Activated CD8-positive, alpha-beta T cell treated with anti-CD3 and anti-CD28 coated beads for 36 hours (primary cell): ENCODE measurements around the gene ERN1. TPM values are rescaled to one million over a fixed set of nuclear protein-coding genes. Genes with fewer than 3 reads are reported as not detected.
A peak's percentile ranks its signal among the peaks of the same experiment; 100 is the strongest.

Experiments used
- ATAC-seq: fragments of 200-7000 bp; cut with Tn5 transposase; one replicate; pipeline ENCODE4 v1.10.0; 2021; ENCODE audit warnings: mild to moderate bottlenecking, moderate library complexity
- CTCF ChIA-PET: fragments of 350-600 bp; sonication (Branson Sonifier 250); formaldehyde crosslinking; loops from one replicate; lab custom pipeline; 2021; ENCODE audit warnings: antibody characterized with exemption; lab: Charles Lee
- POLR2A ChIA-PET: fragments of 350-600 bp; sonication (Branson Sonifier 250); formaldehyde crosslinking; loops from one replicate; lab custom pipeline; 2021; ENCODE audit warnings: antibody characterized with exemption; lab: Charles Lee
- DNase-seq: peaks from one replicate; pipeline ENCODE4 v3.0.0-alpha.2; 2020
- H3K27ac Mint-ChIP-seq: one replicate; pipeline ENCODE4 v1.8.0; 2021; ENCODE audit warnings: mild to moderate bottlenecking, mixed read lengths
- H3K27me3 Mint-ChIP-seq: one replicate; pipeline ENCODE4 v1.8.0; 2021; ENCODE audit warnings: mixed read lengths
- H3K36me3 Mint-ChIP-seq: one replicate; pipeline ENCODE4 v1.8.0; 2021; ENCODE audit warnings: low read depth, mixed read lengths
- H3K4me1 Mint-ChIP-seq: one replicate; pipeline ENCODE4 v1.8.0; 2021; ENCODE audit warnings: low read depth, mixed read lengths
- H3K4me3 Mint-ChIP-seq: one replicate; pipeline ENCODE4 v1.8.0; 2021; ENCODE audit warnings: mild to moderate bottlenecking, moderate library complexity, mixed read lengths
- H3K9me3 Mint-ChIP-seq: one replicate; pipeline ENCODE4 v1.8.0; 2021; ENCODE audit warnings: mixed read lengths
- intact Hi-C: fragments of 100-400 bp; cut with micrococcal nuclease; formaldehyde crosslinking; loops from one replicate; pipeline ENCODE4 v1.10.0; 2022
- total RNA-seq, 2 experiments: library from RNA; stranded (reverse); gene quantifications; one replicate each; pipeline ENCODE4 v1.2.3, GENCODE V29; 2021
- TF ChIP-seq, protein P1 (sequence below): fragments of 200-600 bp; IDR thresholded peaks from one replicate; pipeline ENCODE4 v1.8.0; 2022; ENCODE audit warnings: antibody characterized with exemption, mild to moderate bottlenecking

The ERN1 gene
- total RNA-seq, 2 experiments from 2014 or later = 19.2 to 23.6 TPM

DNA sequence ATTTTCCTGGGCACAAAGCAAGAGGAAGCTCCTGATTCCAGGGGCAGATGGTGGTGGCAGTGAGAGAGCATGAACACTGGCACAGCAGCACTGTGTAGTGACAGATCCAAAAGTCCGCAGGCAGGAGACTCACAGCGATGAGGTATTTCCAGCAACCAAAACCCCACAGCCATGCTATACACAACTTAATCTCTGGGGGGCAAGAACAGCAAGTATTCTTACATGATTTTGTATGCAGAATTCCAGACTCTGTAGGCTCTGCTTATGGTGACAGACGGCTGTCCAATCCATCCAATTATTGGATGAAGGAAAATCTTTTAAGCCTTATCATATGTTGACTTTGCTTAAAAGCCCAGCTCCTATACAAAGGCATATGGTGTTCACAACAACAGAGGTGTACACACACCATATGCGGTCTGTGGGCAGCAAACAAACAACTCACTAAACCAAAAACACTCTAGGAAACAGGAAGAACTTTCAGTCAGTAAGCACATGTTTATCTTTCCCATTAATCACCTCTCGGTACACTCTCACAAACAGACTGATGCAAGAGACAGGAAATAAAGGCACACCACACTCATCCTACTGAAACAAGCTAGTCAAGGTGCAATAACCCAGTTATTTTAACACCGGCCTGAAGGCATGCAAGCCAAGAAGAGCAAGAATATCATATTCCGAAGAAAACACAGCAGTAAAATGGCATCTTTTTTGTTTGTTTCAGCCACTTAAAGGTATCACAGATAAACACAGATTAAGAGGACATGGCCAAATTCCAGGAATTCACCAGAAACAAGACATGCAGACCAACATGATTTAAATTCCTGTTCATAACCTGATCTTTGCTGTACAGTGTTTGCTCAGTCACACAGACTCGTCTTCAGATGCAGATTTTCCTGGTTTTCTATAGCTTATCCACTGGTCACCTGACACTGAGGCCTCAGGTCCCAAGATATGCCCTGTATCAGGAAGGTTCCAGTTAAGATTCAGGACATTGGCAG lies 47.8 kb downstream of the ERN1 start:
- peak; percentile 88 for ATAC-seq
- CTCF ChIA-PET = interaction anchor here (0.7 to 6.7 kb wide), 6 partner anchors 20 to 60 kb away, joined by 3 to 48 read pairs (median 4); partner anchors contain the start of gene ERN1
- TF ChIP-seq, protein P1, sequence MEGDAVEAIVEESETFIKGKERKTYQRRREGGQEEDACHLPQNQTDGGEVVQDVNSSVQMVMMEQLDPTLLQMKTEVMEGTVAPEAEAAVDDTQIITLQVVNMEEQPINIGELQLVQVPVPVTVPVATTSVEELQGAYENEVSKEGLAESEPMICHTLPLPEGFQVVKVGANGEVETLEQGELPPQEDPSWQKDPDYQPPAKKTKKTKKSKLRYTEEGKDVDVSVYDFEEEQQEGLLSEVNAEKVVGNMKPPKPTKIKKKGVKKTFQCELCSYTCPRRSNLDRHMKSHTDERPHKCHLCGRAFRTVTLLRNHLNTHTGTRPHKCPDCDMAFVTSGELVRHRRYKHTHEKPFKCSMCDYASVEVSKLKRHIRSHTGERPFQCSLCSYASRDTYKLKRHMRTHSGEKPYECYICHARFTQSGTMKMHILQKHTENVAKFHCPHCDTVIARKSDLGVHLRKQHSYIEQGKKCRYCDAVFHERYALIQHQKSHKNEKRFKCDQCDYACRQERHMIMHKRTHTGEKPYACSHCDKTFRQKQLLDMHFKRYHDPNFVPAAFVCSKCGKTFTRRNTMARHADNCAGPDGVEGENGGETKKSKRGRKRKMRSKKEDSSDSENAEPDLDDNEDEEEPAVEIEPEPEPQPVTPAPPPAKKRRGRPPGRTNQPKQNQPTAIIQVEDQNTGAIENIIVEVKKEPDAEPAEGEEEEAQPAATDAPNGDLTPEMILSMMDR = peak; percentile 36
- peak overlapping the region; percentile 45 for H3K4me3 Mint-ChIP-seq
- intact Hi-C loops = loop anchor here (5.0 kb wide), 1 partner anchor 35 kb away; no protein-coding TSS in a partner anchor
- DNase-seq = peak; percentile 63
- H3K36me3 Mint-ChIP-seq = peaks cover 3% of the 10 kb centered on the region
- H3K4me1 Mint-ChIP-seq = peaks cover 20% of the 10 kb centered on the region
- H3K9me3 Mint-ChIP-seq = no peaks in the 10 kb centered on the region
- H3K27me3 Mint-ChIP-seq = no peaks in the 10 kb centered on the region
- POLR2A ChIA-PET = interaction anchor here (0.6 to 4.1 kb wide), 7 partner anchors 14 to 64 kb away, joined by 3 to 12 read pairs (median 4); partner anchors contain the start of gene ICAM2
- no peak overlapping the region for H3K27ac Mint-ChIP-seq

DNA sequence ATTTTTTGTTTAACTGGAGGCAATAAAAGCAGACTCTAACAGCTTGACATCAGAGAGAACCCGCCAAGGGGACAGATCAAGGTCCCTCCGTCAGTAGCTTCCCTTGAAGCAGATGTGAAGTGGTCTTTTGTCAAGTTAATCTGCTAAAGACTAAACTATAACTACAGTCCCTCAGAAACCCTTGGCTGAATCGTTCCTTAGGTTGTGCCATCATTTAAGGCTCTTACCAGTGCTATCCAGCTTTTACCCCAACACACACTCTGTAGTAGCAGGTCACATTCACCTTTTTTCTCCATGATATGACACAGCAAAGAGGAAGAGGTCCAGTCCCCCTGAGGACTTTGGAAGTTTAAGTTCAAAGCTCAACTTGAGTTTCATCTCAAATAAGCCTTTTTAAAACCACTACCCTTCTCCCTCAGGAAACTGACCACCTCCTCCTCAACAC lies 49.7 kb downstream of the ERN1 start:
- no peaks in the 10 kb centered on the region for H3K9me3 Mint-ChIP-seq
- intact Hi-C loops = loop anchor here (5.0 kb wide), 1 partner anchor 37 kb away; no protein-coding TSS in a partner anchor
- ATAC-seq (no peak), DNase-seq (no peak)
- ChIA-PET CTCF (interaction anchor here (0.9 to 6.7 kb wide), 7 partner anchors 10 to 134 kb away, joined by 3 to 48 read pairs (median 5); partner anchors contain the start of gene ERN1), POLR2A (interaction anchor here (0.9 to 4.1 kb wide), 8 partner anchors 12 to 66 kb away, joined by 3 to 12 read pairs (median 4); partner anchors contain the start of gene ICAM2)
- no peaks in the 10 kb centered on the region for H3K27me3 Mint-ChIP-seq
- peaks cover 7% of the 10 kb centered on the region for H3K36me3 Mint-ChIP-seq
- peak overlapping the region; percentile 66 for H3K27ac Mint-ChIP-seq
- H3K4me1 Mint-ChIP-seq = peaks cover 28% of the 10 kb centered on the region
- TF ChIP-seq, protein P1 = no peak
- no peak overlapping the region for H3K4me3 Mint-ChIP-seq

DNA sequence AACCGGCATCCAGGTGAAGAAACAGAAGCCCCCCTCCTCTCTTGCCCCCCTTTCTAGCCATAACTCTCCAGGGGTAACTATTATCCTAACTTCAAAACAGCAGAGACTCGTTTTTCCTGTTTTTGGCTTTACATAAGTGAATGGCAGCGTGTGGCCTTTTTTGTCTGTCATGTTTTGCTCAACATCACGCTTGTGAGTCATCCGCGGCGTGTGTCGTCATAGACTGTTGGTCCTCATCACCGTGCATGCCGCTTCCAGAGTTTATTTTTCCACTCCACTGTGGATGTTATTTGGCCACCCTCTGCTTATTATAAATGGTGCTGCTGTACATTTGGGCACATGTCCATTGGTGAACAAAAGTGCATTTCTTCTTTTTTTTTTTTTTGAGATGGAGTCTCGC lies 52.6 kb downstream of the ERN1 start:
- Mint-ChIP-seq H3K4me1 (peaks cover 28% of the 10 kb centered on the region), H3K27ac (peak overlapping the region; percentile 23), H3K9me3 (no peaks in the 10 kb centered on the region), H3K36me3 (peaks cover 16% of the 10 kb centered on the region), H3K4me3 (no peak overlapping the region), H3K27me3 (no peaks in the 10 kb centered on the region)
- no peak for ATAC-seq
- POLR2A ChIA-PET = interaction anchor here (1.5 kb wide), 1 partner anchor 15 kb away, joined by 3 read pairs; no protein-coding TSS in a partner anchor
- intact Hi-C loops = no loop called here
- TF ChIP-seq, protein P1 = no peak
- CTCF ChIA-PET = interaction anchor here (1.0 to 4.2 kb wide), 4 partner anchors 12 to 56 kb away, joined by 3 to 29 read pairs (median 13); no protein-coding TSS in a partner anchor
- no peak for DNase-seq

DNA sequence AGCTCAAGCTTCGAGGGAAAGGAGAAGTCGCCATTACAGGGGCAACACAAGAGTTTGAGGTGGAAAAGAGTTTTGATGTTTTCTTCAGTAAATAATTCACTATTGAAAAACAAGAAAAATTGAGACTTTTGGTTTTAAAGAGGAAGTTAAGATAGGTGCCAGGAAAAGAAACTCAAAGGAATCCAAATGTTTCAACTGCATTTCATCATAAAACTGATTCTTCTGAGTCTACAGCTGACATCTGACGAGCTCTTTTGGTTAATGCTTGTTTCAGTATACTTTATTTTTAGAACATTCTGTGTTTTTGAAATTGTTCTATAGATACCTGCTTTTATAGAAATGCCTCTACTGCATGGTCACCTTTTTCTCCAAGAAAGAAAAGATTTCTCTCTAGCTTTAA lies 54.0 kb downstream of the ERN1 start:
- ATAC-seq = no peak
- peaks cover 24% of the 10 kb centered on the region for H3K36me3 Mint-ChIP-seq
- H3K27ac Mint-ChIP-seq = peak overlapping the region; percentile 37
- TF ChIP-seq, protein P1 = no peak
- ChIA-PET POLR2A (interaction anchor here (0.6 to 1.6 kb wide), 4 partner anchors 16 to 90 kb away, joined by 3 read pairs; no protein-coding TSS in a partner anchor), CTCF (interaction anchor here (0.6 to 4.2 kb wide), 6 partner anchors 10 to 157 kb away, joined by 3 to 29 read pairs (median 4); partner anchors contain the start of gene GH1)
- H3K4me1 Mint-ChIP-seq = peaks cover 27% of the 10 kb centered on the region
- H3K27me3 Mint-ChIP-seq = no peaks in the 10 kb centered on the region
- intact Hi-C loops = no loop called here
- H3K4me3 Mint-ChIP-seq = no peak overlapping the region
- DNase-seq = no peak
- no peaks in the 10 kb centered on the region for H3K9me3 Mint-ChIP-seq
